ENCODE data around the gene CDYL2. TPM values are rescaled to one million over a fixed set of nuclear protein-coding genes. Genes with fewer than 3 reads are reported as not detected.

Gene CDYL2
- total RNA-seq, 2 donors from 2014 or later: 4.6 to 20.4 TPM

- ATAC-seq (ENCODE audit: insufficient number of reproducible peaks, low FRiP score, low read depth): no peak
- Histone ChIP-seq H3K4me3 (no peak overlapping the region), H3K4me1 (ENCODE audit: control insufficient read depth in 1 of 2, low read depth in 2 of 2) (no peaks in the 10 kb centered on the region), H3K9me3 (peaks cover 6% of the 10 kb centered on the region), H3K36me3 (no peaks in the 10 kb centered on the region), H3K27ac (no peak overlapping the region), H3K27me3 (replicated peaks; ENCODE audit: insufficient read depth) (no peaks in the 10 kb centered on the region)
- TF ChIP-seq CTCF (IDR thresholded peaks at IDR 0.05): no peak
- DNase-seq (ENCODE audit: low spot score): no peak
Observed at GRCh38 chr16:80846680-80847079, 42.3 kb upstream of the CDYL2 start.

GRCh38 chr16:80846275-80846674, 41.9 kb upstream of the CDYL2 start:
- Histone ChIP-seq H3K27me3 (replicated peaks; ENCODE audit: insufficient read depth) (no peaks in the 10 kb centered on the region), H3K4me3 (no peak overlapping the region), H3K4me1 (ENCODE audit: control insufficient read depth in 1 of 2, low read depth in 2 of 2) (no peaks in the 10 kb centered on the region), H3K36me3 (no peaks in the 10 kb centered on the region), H3K27ac (no peak overlapping the region), H3K9me3 (peaks cover 6% of the 10 kb centered on the region)
- ATAC-seq (ENCODE audit: insufficient number of reproducible peaks, low FRiP score, low read depth) (no peak), DNase-seq (ENCODE audit: low spot score) (no peak)
- TF ChIP-seq CTCF (IDR thresholded peaks at IDR 0.05): no peak

GRCh38 chr16:80844395-80844794, 40.0 kb upstream of the CDYL2 start:
- Histone ChIP-seq H3K4me3 (no peak overlapping the region), H3K9me3 (peaks cover 6% of the 10 kb centered on the region), H3K27ac (no peak overlapping the region), H3K36me3 (no peaks in the 10 kb centered on the region), H3K4me1 (ENCODE audit: control insufficient read depth in 1 of 2, low read depth in 2 of 2) (no peaks in the 10 kb centered on the region), H3K27me3 (replicated peaks; ENCODE audit: insufficient read depth) (no peaks in the 10 kb centered on the region)
- no peak for DNase-seq (ENCODE audit: low spot score)
- TF ChIP-seq CTCF (IDR thresholded peaks at IDR 0.05): no peak
- no peak for ATAC-seq (ENCODE audit: insufficient number of reproducible peaks, low FRiP score, low read depth)

- H3K4me1 ChIP-seq (ENCODE audit: control insufficient read depth in 1 of 2, low read depth in 2 of 2): no peaks in the 10 kb centered on the region
Observed at GRCh38 chr16:80841231-80841630, 36.8 kb upstream of the CDYL2 start.

GRCh38 chr16:80837533-80838147, 33.2 kb upstream of the CDYL2 start:
- TF ChIP-seq CTCF (IDR thresholded peaks at IDR 0.05): no peak
- Histone ChIP-seq H3K36me3 (no peaks in the 10 kb centered on the region), H3K4me1 (ENCODE audit: control insufficient read depth in 1 of 2, low read depth in 2 of 2) (no peaks in the 10 kb centered on the region), H3K4me3 (no peak overlapping the region), H3K27ac (no peak overlapping the region), H3K27me3 (replicated peaks; ENCODE audit: insufficient read depth) (no peaks in the 10 kb centered on the region), H3K9me3 (no peaks in the 10 kb centered on the region)
- no peak for DNase-seq (ENCODE audit: low spot score)
- ATAC-seq (ENCODE audit: insufficient number of reproducible peaks, low FRiP score, low read depth): no peak

More at GRCh38 chr16:80841231-80841630, 36.8 kb upstream of the CDYL2 start:
- no peak overlapping the region for H3K27ac ChIP-seq
- DNase-seq (ENCODE audit: low spot score): no peak
- H3K4me3 ChIP-seq: no peak overlapping the region
- ATAC-seq (ENCODE audit: insufficient number of reproducible peaks, low FRiP score, low read depth): no peak
- no peak for TF ChIP-seq CTCF (IDR thresholded peaks at IDR 0.05)
- peaks cover 6% of the 10 kb centered on the region for H3K9me3 ChIP-seq
- H3K36me3 ChIP-seq: no peaks in the 10 kb centered on the region
- H3K27me3 ChIP-seq (replicated peaks; ENCODE audit: insufficient read depth): no peaks in the 10 kb centered on the region

All from thoracic aorta (tissue), 2 donors.